Ureter (tissue), 1 donor: ENCODE data around the gene EID2. TPM values are rescaled to one million over a fixed set of nuclear protein-coding genes. Genes with fewer than 3 reads are reported as not detected.

Source experiments
- DNase-seq: peaks from one replicate; pipeline ENCODE4 v3.0.0-alpha.2; 2020; ENCODE audit warnings: low spot score
- total RNA-seq: library from RNA; stranded (reverse); gene quantifications from one replicate; pipeline ENCODE4 v1.2.4, GENCODE V29; 2023
- donor health status: DM: yes; HTN: yes; CAD: no.

EID2 gene
- total RNA-seq, result 10.4 TPM

- peak; percentile 96 for DNase-seq
These were observed at the start of gene EID2 for GRCh38 chr19:39539518-39540332. Gene EID2, minus strand, starts transcription at chr19:39540161. Its CDS starts 82 bp downstream, at chr19:39540079.

- no peak for DNase-seq
These were observed 48.1 kb upstream of the EID2 start for GRCh38 chr19:39588066-39588465.

- DNase-seq, result no peak
These were observed 47.5 kb upstream of the EID2 start for GRCh38 chr19:39587496-39587895.

GRCh38 chr19:39582891-39583625, 43.1 kb upstream of the EID2 start:
- DNase-seq, result no peak

- no peak for DNase-seq
These were observed 42.5 kb upstream of the EID2 start for GRCh38 chr19:39582442-39582841.

- no peak for DNase-seq
These were observed 28.6 kb upstream of the EID2 start for GRCh38 chr19:39568604-39569003.

GRCh38 chr19:39566064-39566463, 26.1 kb upstream of the EID2 start:
- DNase-seq, result no peak

GRCh38 chr19:39563408-39563807, 23.4 kb upstream of the EID2 start:
- no peak for DNase-seq

- DNase-seq, result no peak
These were observed 18.7 kb upstream of the EID2 start for GRCh38 chr19:39558624-39559117.

- DNase-seq, result no peak
These were observed 18.1 kb upstream of the EID2 start for GRCh38 chr19:39557811-39558623.

- no peak for DNase-seq
These were observed 15.9 kb upstream of the EID2 start for GRCh38 chr19:39555883-39556282.

- no peak for DNase-seq
These were observed 14.8 kb upstream of the EID2 start for GRCh38 chr19:39554701-39555311.

- no peak for DNase-seq
These were observed 13.2 kb upstream of the EID2 start for GRCh38 chr19:39553082-39553652.

- DNase-seq, result no peak
These were observed 10.2 kb upstream of the EID2 start for GRCh38 chr19:39550197-39550596.

- DNase-seq, result no peak
These were observed 6.6 kb upstream of the EID2 start for GRCh38 chr19:39546599-39546998.

GRCh38 chr19:39544911-39545310, 5.0 kb upstream of the EID2 start:
- no peak for DNase-seq

GRCh38 chr19:39544226-39544903, 4.4 kb upstream of the EID2 start:
- DNase-seq, result no peak

- no peak for DNase-seq
These were observed 3.5 kb upstream of the EID2 start for GRCh38 chr19:39543477-39543857.

- no peak for DNase-seq
These were observed 2.2 kb upstream of the EID2 start for GRCh38 chr19:39542206-39542605.

GRCh38 chr19:39540333-39540673, 342 bp upstream of the EID2 start:
- no peak for DNase-seq

GRCh38 chr19:39539165-39539517, 820 bp downstream of the EID2 start:
- DNase-seq, result no peak
